Measurements from ENCODE around the gene ADPRHL1.

ADPRHL1 gene

GRCh38 chr13:113356596-113356995, 96.7 kb downstream of the ADPRHL1 start:
- H3K4me3 ChIP-seq (ENCODE audit: low read length) = no peak overlapping the region
- no peak for TF ChIP-seq CTCF (conservative IDR thresholded peaks at IDR 0.05; ENCODE audit: low read depth, low read length)
- DNase-seq (ENCODE audit: low read depth) = no peak

DNA sequence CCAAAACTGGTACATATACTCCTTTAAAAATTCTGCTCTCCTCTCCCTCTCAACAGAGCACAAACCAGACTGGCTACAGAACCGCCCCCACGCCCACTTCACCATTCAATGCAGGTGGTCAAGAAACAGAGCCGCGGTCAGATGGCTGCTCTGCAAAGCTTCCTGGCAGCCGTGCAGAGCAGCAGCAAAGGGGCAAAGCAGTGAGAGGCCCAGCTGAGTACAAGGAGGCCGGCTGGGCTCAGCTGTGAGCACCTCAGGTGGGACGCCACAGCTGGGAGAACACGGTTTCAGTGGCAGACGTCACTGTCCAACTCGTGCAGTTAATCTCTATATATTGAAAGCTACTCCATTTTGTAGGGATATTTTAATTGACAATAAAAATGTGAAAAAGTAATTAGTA, 97.7 kb downstream of the ADPRHL1 start:
- no peak for DNase-seq (ENCODE audit: low read depth)
- H3K4me3 ChIP-seq (ENCODE audit: low read length) = no peak overlapping the region
- no peak for TF ChIP-seq CTCF (conservative IDR thresholded peaks at IDR 0.05; ENCODE audit: low read depth, low read length)

DNA sequence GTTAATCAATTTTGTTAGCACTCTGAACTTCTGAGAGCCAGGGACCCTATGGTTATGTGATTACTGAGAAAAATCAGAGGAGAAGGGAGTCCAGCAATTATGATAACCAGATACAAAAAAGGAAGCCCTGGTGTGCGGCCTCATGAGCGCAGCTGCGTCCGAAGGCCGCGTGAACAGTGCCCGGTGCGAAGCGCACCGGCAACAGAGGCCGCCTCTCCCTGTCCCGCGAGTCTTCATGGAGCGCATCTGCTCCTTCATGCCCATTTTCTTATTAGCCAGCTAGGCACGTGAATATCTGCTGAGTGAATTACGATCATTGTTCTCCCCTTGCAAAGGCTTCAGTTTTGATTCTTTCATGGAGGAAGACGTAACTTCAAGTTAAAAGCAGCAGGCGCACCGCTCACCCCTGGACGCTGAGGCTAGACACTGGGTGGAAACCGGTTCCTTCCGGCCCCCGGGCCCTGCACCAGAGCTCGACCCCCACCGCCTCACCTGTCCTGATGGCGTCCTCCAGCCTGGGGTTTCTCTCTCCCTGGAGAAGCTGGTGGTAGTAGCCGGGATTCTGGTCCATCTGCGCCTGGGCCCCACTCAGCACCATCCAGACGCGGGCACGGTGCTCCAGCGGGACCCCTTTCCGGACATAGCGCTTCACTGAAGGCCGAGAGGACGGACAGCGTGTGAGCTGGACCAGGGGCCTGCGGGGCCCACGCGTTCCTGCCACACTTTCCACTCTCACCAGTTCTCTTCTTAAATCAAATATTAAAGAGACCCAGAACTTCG, 98.3 kb downstream of the ADPRHL1 start:
- no peak for TF ChIP-seq CTCF (conservative IDR thresholded peaks at IDR 0.05; ENCODE audit: low read depth, low read length)
- no peak overlapping the region for H3K4me3 ChIP-seq (ENCODE audit: low read length)
- DNase-seq (ENCODE audit: low read depth) = no peak

DNA sequence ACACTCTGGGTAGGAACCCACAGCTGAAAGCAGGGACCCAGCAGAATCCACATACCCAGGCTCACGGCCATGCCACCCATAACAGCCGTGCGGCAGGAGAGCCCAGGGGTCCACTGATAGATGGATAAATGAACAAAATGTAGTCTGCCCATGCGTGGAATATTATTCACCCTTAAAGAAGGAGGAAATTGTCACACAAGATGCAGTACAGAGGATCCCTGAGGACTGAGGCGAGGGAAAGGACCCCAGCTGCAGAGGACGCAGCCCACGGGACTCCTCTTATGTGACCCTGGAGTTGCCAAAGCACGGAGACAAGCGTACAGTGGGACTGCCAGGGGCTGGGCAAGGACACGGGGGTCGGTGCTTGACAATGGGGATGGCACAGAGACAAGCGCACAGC, 100.0 kb downstream of the ADPRHL1 start:
- DNase-seq (ENCODE audit: low read depth) = no peak
- TF ChIP-seq CTCF (conservative IDR thresholded peaks at IDR 0.05; ENCODE audit: low read depth, low read length) = no peak
- no peak overlapping the region for H3K4me3 ChIP-seq (ENCODE audit: low read length)

- no peak for TF ChIP-seq CTCF (conservative IDR thresholded peaks at IDR 0.05; ENCODE audit: low read depth, low read length)
- DNase-seq (ENCODE audit: low read depth) = no peak
- no peak overlapping the region for H3K4me3 ChIP-seq (ENCODE audit: low read length)
Measured at GRCh38 chr13:113351514-113352026, 101.7 kb downstream of the ADPRHL1 start.

DNA sequence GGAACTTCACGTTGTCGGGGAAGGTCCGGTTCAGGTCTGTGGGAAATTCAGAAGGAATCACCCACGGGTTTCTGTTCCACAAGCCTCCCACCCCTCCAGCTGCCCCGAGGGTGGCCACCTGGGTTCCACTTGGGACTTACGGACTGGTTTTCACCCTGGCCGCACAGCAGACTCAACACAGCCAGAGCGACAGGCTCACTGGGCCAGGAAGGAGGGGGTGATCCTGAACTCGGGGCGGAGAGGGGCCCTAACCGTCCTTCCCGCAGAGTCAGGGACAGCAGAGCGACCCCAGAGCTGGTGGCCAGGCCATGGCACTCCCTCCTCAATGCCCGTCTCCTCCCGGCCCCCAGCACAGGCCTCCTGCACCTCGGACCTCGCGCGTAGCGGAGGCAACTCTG, 102.4 kb downstream of the ADPRHL1 start:
- H3K4me3 ChIP-seq (ENCODE audit: low read length) = no peak overlapping the region
- no peak for DNase-seq (ENCODE audit: low read depth)
- no peak for TF ChIP-seq CTCF (conservative IDR thresholded peaks at IDR 0.05; ENCODE audit: low read depth, low read length)
